Measurements from ENCODE around the gene TNS2.
A peak's percentile ranks its signal among the peaks of the same experiment; 100 is the strongest.

- peak in 1 of 6 experiments; percentile 11 for TF ChIP-seq CTCF (IDR thresholded peaks at IDR 0.05)
- peak in 3 of 4 donors; percentile 84 to 96 (median 88) for TF ChIP-seq POLR2A (IDR thresholded peaks at IDR 0.05)
- peak; percentile 83 to 90 for TF ChIP-seq POLR2AphosphoS5 (IDR thresholded peaks at IDR 0.05)
Measured at GRCh38 chr12:53079226-53080117, 29.6 kb downstream of the TNS2 start, which contains the start of gene SPRYD3.

Data from upper lobe of left lung (tissue), 4 donors.